Colonic mucosa (tissue), 4 donors: ENCODE data around the gene ARHGAP36. TPM values are rescaled to one million over a fixed set of nuclear protein-coding genes. Genes with fewer than 3 reads are reported as not detected.

ENCODE experiments used
- DNase-seq: peaks from one replicate; pipeline ENCODE4 v3.0.0-alpha.2; 2020
- H3K27ac ChIP-seq: fragments of 200-600 bp; one replicate; pipeline ENCODE4 v1.8.0; 2021
- H3K27me3 ChIP-seq: fragments of 200-600 bp; one replicate; pipeline ENCODE4 v1.8.0; 2021
- H3K36me3 ChIP-seq: fragments of 200-600 bp; one replicate; pipeline ENCODE4 v1.8.0; 2021
- H3K4me1 ChIP-seq: fragments of 200-600 bp; one replicate; pipeline ENCODE4 v1.8.0; 2021; ENCODE audit warnings: mild to moderate bottlenecking
- H3K4me3 ChIP-seq: fragments of 200-600 bp; one replicate; pipeline ENCODE4 v1.8.0; 2021
- H3K9ac ChIP-seq, 2 donors: one replicate each; pipeline ENCODE4 v1.7.0; 2013; ENCODE audit warnings: control low read depth in 2 of 2, low read depth in 2 of 2, low read length in 2 of 2
- H3K9me3 ChIP-seq: fragments of 200-600 bp; one replicate; pipeline ENCODE4 v1.8.0; 2021
- CTCF ChIP-seq: fragments of 200-600 bp; IDR thresholded peaks from one replicate; pipeline ENCODE4 v1.8.0; 2022; ENCODE audit warnings: antibody characterized with exemption, mild to moderate bottlenecking
- intact Hi-C: fragments of 100-400 bp; cut with DNase I; formaldehyde crosslinking; loops from one replicate; pipeline ENCODE4 v1.14.1; 2022
- total RNA-seq, 2 donors: library from RNA; stranded (reverse); fragmentation: NEBNext Ultra II Directional in 1 of 2; extraction: Animal tissue kit (Norgen Biotek cat#: 25700) in 1 of 2; gene quantifications; one replicate each; pipeline ENCODE4 v1.2.1, GENCODE V29; 2021
- donor health status: healthy.
- donor health status: DM: no; HTN: no; CAD: no.
- donor health status: DM: no; HTN: no; CAD: no.

Gene ARHGAP36
- total RNA-seq, 2 donors from 2014 or later = 0.66 TPM; not detected in 1

GRCh38 chrX:131040781-131041180, 17.4 kb upstream of the ARHGAP36 start:
- Histone ChIP-seq H3K9ac (no peak overlapping the region), H3K36me3 (no peaks in the 10 kb centered on the region), H3K4me3 (no peak overlapping the region), H3K27me3 (no peaks in the 10 kb centered on the region), H3K9me3 (no peaks in the 10 kb centered on the region), H3K4me1 (no peaks in the 10 kb centered on the region), H3K27ac (no peak overlapping the region)
- DNase-seq = no peak
- no peak for TF ChIP-seq CTCF
- intact Hi-C loops = no loop called here

- no peaks in the 10 kb centered on the region for H3K9me3 ChIP-seq
- H3K4me1 ChIP-seq = no peaks in the 10 kb centered on the region
- DNase-seq = no peak
- H3K9ac ChIP-seq = no peak overlapping the region
- no peak overlapping the region for H3K4me3 ChIP-seq
- intact Hi-C loops = no loop called here
- H3K27ac ChIP-seq = no peak overlapping the region
- H3K36me3 ChIP-seq = no peaks in the 10 kb centered on the region
- no peak for TF ChIP-seq CTCF
- no peaks in the 10 kb centered on the region for H3K27me3 ChIP-seq
These were observed 16.5 kb upstream of the ARHGAP36 start for GRCh38 chrX:131041667-131042066.

- H3K27ac ChIP-seq = no peak overlapping the region
- no peaks in the 10 kb centered on the region for H3K36me3 ChIP-seq
These were observed 12.4 kb upstream of the ARHGAP36 start for GRCh38 chrX:131045726-131046125.

GRCh38 chrX:131046596-131046995, 11.6 kb upstream of the ARHGAP36 start:
- intact Hi-C loops = no loop called here
- Histone ChIP-seq H3K4me1 (no peaks in the 10 kb centered on the region), H3K36me3 (no peaks in the 10 kb centered on the region), H3K9ac (no peak overlapping the region), H3K27me3 (no peaks in the 10 kb centered on the region), H3K9me3 (no peaks in the 10 kb centered on the region), H3K4me3 (no peak overlapping the region), H3K27ac (no peak overlapping the region)
- no peak for DNase-seq
- no peak for TF ChIP-seq CTCF

More at GRCh38 chrX:131045726-131046125, 12.4 kb upstream of the ARHGAP36 start:
- intact Hi-C loops = no loop called here
- Histone ChIP-seq H3K27me3 (no peaks in the 10 kb centered on the region), H3K9ac (no peak overlapping the region), H3K9me3 (no peaks in the 10 kb centered on the region), H3K4me1 (no peaks in the 10 kb centered on the region), H3K4me3 (no peak overlapping the region)
- no peak for DNase-seq
- no peak for TF ChIP-seq CTCF

- intact Hi-C loops = no loop called here
- Histone ChIP-seq H3K27ac (no peak overlapping the region), H3K9me3 (no peaks in the 10 kb centered on the region), H3K4me3 (no peak overlapping the region), H3K9ac (no peak overlapping the region), H3K36me3 (no peaks in the 10 kb centered on the region), H3K27me3 (no peaks in the 10 kb centered on the region), H3K4me1 (no peaks in the 10 kb centered on the region)
- DNase-seq = no peak
- TF ChIP-seq CTCF = no peak
These were observed 11.0 kb upstream of the ARHGAP36 start for GRCh38 chrX:131047180-131047579.

- Histone ChIP-seq H3K27ac (no peak overlapping the region), H3K9ac (no peak overlapping the region), H3K4me3 (no peak overlapping the region), H3K9me3 (no peaks in the 10 kb centered on the region), H3K36me3 (no peaks in the 10 kb centered on the region), H3K4me1 (no peaks in the 10 kb centered on the region), H3K27me3 (no peaks in the 10 kb centered on the region)
- intact Hi-C loops = no loop called here
- TF ChIP-seq CTCF = no peak
- no peak for DNase-seq
These were observed 5.1 kb upstream of the ARHGAP36 start for GRCh38 chrX:131053076-131053475.
